SK-MEL-5 (cell line): ENCODE data around the gene PRPF38B. TPM values are rescaled to one million over a fixed set of nuclear protein-coding genes. Genes with fewer than 3 reads are reported as not detected.

Experiments used
- DNase-seq: peaks from one replicate; pipeline ENCODE4 v3.0.0-alpha.2; 2016; ENCODE audit warnings: low read depth, low spot score
- in situ Hi-C: cut with HindIII; loops from 2 replicates; pipeline ENCODE4 v1.10.0; 2016; ENCODE audit warnings: low sequenced_read_pairs, high pct_unique_total_duplicates, low pct_unique_long_range_greater_than_20kb
- total RNA-seq: library from RNA; depleted of rRNA; stranded (reverse); fragments of >200 nt; shearing (Covaris generic); gene quantifications from 2 replicates; pipeline ENCODE4 v1.2.3, GENCODE V29; 2014

The PRPF38B gene
- total RNA-seq, 1 experiment from 2014 or later: 12.9 TPM

DNA sequence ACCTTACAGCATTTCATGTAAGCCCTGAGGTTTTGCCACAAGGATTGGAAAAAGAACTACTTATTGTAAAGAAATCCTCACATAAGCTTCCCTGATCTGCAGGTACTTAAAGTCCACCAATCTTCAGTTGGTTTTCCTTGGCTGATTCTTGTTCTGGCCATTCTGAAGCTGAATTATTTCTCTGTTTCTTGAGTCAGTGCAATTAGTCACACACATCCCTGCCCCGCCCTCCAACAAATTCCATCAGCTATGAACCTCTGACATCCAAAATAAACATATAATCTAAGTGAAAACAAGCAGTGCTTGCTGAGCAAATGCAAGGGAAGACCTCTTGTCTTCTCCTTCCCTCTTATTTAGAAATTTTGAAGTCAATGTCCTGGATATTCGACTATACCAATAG, 12.4 kb downstream of the PRPF38B start:
- in situ Hi-C loops: no loop called here

GRCh38 chr1:108706643-108707042, 14.5 kb downstream of the PRPF38B start:
- in situ Hi-C loops: no loop called here
- no peak for DNase-seq

More for the DNA sequence above, 12.4 kb downstream of the PRPF38B start:
- no peak for DNase-seq

DNA sequence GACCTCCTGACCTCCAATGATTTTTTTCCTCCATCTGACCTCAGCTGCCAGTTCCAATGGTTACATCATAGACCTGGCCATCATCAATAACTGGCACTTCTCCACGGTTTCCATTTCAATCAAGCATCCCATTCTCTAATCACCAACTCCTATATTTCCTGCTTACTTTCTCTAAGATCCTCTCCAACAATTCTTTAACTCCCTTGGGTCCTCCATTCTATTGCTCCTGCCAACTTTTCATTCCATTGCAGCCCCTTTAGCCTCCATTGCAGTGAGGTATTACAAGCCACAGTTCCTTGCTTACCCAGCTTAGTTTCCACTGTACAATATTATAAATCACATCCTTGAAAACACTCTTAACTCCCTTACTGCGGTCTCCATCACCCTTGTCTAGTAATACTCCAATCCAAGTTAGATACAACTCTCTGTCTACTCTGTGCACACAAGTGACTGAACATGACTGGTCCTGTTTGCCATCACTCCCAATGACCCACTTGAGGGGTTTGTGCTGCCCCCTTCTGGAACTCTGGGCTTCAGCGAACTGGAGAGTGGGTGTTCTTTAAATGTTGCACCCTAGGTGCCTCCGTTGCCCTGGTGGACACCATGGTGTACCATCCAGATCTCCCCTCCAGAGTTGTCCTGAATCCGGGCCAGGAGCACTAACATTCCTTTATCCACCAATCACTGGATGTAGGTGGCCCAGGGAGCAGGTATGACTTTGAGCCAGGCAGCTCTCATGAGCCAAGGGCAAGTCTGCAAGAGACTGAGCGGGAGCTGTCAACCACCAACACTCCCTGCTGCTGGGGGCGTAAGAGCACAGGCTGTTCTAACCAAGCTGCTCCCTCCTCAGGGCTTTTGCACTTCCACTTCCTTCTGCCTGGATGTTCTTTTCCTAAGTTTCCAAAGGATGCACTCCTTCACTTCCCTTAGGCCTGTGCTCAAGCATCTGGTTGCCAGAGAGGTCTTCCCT, 16.9 kb downstream of the PRPF38B start:
- in situ Hi-C loops: no loop called here
- DNase-seq: peak; percentile 74

- no peak for DNase-seq
- in situ Hi-C loops: no loop called here
These were observed 20.6 kb downstream of the PRPF38B start, which contains the start of gene FNDC7 for GRCh38 chr1:108712606-108713150. FNDC7 (plus strand) TSS chr1:108712908; CDS start chr1:108712934, 26 bp downstream.

DNA sequence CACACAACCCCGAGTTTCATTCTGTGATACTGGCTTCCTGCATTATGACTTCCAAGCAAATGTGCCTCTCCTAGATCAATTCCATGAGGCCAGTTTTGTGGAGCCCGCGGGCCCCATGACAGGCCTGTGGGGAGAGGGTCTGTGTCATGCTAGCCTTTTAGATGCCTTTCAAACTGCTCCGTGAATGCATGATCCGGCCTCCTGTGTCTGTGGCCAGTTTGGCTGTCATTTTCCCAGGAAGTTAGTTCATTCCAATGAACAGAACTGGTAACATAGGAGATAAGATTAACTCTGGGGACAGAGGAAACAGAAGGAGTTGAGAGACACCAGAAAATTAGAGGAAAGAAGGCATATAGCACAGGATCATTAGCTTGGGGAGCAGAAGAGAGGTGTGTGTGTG, 23.8 kb downstream of the PRPF38B start:
- DNase-seq: no peak
- in situ Hi-C loops: no loop called here

DNA sequence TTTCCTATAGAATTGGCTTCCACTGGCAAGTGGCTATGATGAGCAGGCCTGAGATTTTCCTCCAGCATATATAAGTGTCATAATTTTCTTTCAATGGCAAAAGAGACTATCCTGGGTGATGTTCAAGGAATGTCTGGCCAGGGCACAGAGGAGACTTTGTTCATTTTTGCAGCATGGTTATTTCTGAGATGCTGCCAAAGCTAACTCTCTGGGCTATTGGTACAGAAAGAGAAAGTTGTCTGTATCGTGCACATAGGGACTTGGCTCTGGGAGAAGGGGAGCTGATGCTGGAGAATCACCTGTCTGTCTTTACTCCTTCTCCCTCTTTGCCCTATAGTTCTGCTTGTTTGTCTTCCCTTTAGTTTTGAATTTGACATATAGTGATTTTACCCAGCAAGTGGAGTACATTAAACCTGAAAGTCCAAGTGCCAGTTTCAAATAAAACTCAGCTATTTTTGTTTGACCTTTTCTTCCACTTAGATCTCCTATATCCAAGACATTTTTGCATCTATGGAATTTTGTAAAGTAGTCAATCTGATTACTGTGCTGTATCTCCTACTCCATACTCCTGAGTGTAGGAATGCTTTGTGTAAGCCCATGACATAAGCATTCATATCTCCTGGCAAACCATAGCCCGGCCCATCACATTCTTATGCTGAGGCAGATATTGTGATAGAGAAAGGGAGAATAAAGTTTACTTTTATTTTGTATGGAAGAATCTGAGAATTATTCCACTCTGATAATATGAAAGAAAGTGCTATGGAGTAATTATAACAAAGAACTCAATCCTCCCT, 24.5 kb downstream of the PRPF38B start:
- in situ Hi-C loops: no loop called here

GRCh38 chr1:108717774-108718316, 25.7 kb downstream of the PRPF38B start:
- in situ Hi-C loops: no loop called here
- no peak for DNase-seq

More for the DNA sequence above, 24.5 kb downstream of the PRPF38B start:
- no peak for DNase-seq

DNA sequence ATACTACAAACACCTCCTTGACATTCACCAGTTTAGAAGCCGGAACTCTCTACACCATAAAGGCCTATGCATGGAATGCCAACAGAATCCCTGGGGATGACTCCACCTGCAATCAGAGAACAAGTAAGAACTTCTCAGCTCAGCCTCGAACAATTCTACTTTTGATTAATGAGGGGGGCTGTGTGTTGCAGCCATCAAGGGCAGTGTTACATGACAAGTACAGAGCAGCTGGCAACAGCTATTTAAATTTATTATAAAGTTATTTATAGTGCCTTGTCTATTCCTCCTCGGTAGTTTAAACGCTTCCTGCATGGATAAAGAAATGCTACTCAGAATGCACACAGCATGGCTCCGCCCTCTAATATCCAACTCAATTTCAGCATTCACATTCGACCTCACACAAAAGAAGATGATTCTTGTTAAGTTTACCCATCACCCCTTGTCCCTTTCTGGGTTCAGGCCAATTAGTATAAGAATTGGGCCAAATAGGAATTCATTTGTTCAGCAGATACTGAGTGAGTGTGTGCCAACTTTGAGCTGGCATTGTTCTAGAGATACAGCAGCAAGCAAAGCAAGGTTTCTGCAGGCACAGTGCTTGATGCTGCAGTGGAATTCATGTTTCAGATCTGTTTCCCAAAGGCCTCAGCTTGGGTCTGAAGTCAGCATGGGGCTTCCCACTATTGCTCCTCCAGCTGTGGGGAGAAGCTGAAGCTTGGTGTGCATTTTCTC, 27.0 kb downstream of the PRPF38B start:
- in situ Hi-C loops: no loop called here
- no peak for DNase-seq

DNA sequence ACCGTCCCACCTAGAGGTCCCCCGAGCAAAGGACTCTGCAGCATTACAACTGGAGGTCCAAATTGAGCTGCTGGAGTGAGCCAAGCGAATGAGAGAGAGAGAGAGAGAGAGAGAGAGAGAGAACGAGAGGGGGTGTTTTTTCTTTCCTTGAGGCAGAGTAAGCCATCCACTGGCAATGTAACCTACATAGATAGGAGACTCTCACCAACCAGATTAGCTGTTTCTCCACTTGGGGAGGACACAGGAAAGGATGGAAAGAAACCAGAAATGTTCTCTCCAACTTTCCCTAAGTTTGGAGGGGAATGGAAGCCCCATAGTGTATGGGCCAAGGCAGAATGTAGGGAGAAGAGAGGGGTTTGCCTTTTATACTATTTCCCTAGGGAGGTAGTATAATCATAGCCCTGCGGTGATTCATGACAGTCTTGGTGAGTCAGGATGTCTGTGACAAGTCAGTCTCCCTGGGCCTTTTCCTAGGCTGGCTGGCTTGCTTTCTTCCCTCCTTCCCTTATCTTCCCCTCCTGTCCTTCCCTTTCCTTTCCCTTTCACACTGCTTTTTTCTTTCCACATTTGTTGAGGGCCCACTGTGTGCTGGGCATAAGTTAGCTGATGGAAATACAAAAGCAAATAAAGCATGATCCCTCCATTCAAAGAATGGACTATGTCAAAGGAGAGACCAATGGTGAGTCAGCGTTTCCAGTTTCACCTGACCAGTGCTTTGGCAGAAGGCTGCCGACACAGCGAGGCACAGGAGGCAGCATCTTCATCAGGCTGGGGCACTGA, 27.7 kb downstream of the PRPF38B start:
- DNase-seq: no peak
- in situ Hi-C loops: no loop called here

DNA sequence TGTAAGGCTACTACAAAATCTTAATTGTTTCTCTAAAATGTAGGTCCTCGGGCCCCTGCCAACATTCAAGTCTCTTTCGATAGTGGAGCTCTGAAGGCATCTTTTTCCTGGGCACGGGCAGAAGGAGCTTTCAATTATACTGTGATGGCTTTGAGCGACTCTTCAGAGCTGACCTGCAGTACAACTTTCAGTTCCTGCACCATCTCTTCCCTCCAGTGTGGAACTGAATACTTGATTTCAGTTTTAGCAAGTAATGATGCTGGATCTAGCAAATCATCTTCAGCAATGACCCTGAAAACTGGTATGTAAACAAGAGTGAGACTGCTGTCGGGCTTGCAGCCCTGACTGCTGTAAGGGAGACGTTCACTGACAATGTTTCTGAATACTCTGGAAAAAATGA, 30.2 kb downstream of the PRPF38B start:
- no peak for DNase-seq
- in situ Hi-C loops: no loop called here

- DNase-seq: no peak
- in situ Hi-C loops: no loop called here
These were observed 33.8 kb downstream of the PRPF38B start for GRCh38 chr1:108725906-108726305.

GRCh38 chr1:108728327-108728923, 36.3 kb downstream of the PRPF38B start:
- in situ Hi-C loops: no loop called here
- no peak for DNase-seq

GRCh38 chr1:108729481-108729880, 37.4 kb downstream of the PRPF38B start:
- no peak for DNase-seq
- in situ Hi-C loops: no loop called here

DNA sequence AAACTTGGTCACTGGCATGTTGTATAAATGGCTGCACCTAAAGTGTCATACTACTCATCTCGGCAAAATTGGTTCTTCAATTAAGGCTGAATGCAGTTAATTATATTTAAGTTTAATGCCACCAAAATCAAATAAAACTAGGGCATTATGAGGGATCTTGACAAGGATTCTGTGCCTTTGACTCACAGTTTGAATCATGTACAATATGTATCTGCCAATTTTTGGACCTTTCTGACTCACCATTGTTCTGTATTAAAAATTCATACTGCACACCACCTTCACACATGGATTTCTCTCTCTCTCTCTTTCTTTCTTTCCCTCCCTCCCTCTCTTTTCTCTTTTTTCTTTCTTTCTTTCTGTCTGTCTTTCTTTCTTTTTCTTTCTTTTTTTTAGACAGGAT, 40.3 kb downstream of the PRPF38B start:
- in situ Hi-C loops: no loop called here

GRCh38 chr1:108734171-108734865, 42.2 kb downstream of the PRPF38B start:
- in situ Hi-C loops: no loop called here
- DNase-seq: no peak

More for the DNA sequence above, 40.3 kb downstream of the PRPF38B start:
- DNase-seq: no peak

DNA sequence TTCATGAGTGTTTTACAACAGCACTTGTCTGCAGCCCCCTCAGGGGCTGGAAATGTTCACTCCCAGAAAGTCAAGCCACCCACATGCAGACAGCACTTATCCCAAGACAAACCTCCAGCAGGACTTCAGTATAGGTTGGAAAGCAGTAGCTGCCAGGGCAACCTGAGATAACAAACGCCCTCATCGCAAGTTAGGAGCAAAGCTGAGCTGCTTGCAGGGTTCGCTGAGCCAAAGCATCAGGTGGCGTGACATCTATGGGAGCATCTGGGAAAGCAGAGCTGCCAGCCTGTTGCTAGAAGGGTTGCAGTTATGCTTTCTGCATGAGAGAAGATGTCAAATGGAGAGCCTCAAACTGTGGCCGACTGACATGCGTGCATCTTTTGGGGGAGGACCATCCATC, 50.1 kb downstream of the PRPF38B start:
- DNase-seq: no peak
- in situ Hi-C loops: no loop called here
